Effector CD4-positive, alpha-beta T cell (primary cell): ENCODE measurements around the gene BTNL2.
"Not testable (repeated sequence)": the region's sequence is repeated elsewhere in the genome, so short reads cannot be mapped to it uniquely, and the experiment has no call there.

Experiments used
- DNase-seq: peaks from one replicate; pipeline ENCODE4 v3.0.0-alpha.2; 2020

BTNL2 gene

DNA sequence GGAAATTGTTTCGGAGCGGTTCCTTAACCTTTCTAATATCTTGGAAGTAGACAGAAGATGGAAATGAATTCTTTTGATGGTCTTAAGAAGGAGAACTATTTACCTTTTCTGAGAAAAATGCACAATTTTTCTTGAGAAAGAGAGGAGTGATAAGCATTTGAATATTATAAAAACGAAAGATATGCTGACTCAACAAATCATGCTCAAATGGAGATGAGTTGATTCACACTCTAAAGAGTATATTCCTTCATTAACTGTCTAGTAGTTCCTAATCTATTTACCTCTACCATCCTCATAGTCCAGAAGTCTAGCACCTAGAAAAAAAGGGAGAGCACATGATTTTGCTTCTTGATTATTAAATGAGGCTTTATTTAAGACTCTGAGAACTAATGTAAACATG, 39.3 kb downstream of the BTNL2 start:
- DNase-seq, result no peak

DNA sequence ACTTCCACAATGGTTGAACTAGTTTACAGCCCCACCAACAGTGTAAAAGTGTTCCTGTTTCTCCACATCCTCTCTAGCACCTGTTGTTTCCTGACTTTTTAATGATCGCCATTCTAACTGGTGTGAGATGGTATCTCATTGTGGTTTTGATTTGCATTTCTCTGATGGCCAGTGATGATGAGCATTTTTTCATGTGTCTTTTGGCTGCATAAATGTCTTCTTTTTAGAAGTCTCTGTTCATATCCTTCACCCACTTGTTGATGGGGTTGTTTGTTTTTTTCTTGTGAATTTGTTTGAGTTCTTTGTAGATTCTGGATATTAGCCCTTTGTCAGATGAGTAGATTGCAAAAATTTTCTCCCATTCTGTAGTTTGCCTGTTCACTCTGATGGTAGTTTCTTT, 47.8 kb downstream of the BTNL2 start:
- DNase-seq, result not testable (repeated sequence)

DNA sequence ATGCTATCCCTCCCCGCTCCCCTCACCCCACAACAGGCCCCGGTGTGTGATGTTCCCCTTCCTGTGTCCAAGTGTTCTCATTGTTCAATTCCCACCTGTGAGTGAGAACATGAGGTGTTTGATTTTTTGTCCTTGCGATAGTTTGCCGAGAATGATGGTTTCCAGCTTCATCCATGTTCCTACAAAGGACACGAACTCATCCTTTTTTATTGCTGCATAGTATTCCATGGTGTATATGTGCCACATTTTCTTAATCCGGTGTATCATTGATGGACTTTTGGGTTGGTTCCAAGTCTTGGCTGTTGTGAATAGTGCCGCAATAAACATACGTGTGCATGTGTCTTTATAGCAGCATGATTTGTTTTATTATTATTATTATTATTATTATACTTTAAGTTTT, 48.4 kb downstream of the BTNL2 start:
- not testable (repeated sequence) for DNase-seq

DNA sequence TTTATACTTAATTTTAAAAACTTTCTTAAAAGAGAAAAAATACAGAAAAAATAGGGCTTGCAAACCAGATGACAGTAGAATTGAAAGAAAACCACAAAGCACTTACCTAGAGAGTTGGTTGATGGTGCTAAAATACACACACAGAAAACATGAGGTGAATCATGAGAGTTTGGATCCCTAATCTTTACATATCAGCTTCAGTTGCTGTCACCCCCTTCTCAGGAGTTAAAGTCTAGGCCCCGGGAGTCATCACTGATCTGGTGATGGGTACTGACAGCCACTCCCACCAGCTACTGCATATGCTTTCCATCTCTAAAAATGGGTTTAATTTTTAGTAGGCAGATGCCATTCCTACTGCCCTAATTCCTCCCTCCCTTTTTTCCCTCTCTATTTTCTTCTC, 52.0 kb downstream of the BTNL2 start:
- DNase-seq, result no peak

DNA sequence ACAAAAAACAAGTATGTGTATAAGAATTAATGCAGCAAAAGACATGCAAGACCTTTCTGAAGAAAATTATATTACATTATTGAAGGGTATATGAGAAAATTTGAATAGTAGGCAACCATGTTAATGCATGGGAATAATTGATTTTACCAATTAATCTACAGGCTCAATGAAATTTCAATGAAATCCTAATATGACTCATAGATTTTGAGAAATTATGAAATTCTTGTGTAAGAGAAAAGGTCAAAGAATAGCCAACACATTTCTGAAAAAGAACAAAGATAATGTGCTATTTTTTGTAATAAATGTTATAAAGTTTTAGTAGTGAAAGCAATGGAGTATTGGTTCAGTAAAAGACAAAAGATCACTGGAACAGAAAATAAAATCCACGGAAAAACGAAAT, 53.6 kb downstream of the BTNL2 start:
- no peak for DNase-seq
